Hematopoietic multipotent progenitor cell treated with erythropoietin and hydrocortisone succinate and interleukin-3 and kit ligand, for 15 days (in vitro differentiated cells): ENCODE data around the gene TUB.

ENCODE experiments used
- DNase-seq: peaks from one replicate; pipeline ENCODE4 v3.0.0-alpha.2; 2015; ENCODE audit warnings: low spot score

The TUB gene

DNA sequence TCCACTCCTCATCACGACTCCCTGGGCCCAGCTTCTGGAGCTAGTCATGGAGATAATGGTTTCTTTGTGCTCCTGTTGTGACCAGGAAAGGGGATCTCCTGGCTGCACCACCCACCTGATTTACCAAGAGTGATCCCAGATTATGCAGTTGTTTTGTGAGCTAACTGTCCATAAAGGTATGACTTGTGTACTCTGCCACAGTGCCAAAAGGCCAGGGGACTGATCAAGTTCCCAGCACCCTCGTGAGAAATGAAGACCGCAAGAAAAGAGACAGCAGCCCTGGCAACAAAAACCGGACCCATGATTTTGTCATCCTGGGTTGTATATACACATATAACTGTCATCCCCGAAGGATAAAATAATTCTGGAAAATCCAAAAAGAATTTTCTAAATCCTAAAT, 26.6 kb downstream of the TUB start:
- DNase-seq: no peak

- no peak for DNase-seq
These were observed 27.4 kb downstream of the TUB start for GRCh38 chr11:8108421-8108820.

GRCh38 chr11:8109675-8110074, 28.7 kb downstream of the TUB start:
- no peak for DNase-seq

GRCh38 chr11:8110396-8110795, 29.4 kb downstream of the TUB start:
- DNase-seq: no peak

GRCh38 chr11:8111636-8112035, 30.6 kb downstream of the TUB start:
- no peak for DNase-seq

DNA sequence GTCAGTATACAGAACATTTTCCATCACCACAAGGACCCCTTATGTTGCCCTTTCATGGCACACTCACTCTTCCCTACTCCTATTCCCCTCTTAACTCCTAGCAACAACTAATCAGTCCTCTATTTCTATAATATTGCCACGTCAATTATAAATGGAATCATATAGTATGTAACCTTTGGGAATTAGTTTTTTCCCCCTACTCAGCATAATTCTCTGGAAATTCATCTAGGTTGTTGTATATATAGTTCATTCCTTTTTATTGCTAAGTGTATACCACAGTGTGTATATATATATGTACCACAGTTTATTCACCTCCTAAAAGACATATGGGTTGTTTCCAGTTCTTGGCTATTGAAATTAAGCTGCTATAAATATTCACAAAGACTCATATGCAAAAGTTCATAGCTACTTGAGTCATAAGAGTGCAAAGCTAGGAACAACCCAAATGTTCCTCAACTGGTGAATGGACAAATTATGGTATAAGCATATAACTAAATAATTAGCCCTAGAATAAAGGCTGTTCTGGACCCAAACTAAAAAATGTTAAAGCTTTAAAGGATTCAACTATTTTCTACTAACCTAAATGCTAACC, 41.3 kb downstream of the TUB start:
- no peak for DNase-seq

DNA sequence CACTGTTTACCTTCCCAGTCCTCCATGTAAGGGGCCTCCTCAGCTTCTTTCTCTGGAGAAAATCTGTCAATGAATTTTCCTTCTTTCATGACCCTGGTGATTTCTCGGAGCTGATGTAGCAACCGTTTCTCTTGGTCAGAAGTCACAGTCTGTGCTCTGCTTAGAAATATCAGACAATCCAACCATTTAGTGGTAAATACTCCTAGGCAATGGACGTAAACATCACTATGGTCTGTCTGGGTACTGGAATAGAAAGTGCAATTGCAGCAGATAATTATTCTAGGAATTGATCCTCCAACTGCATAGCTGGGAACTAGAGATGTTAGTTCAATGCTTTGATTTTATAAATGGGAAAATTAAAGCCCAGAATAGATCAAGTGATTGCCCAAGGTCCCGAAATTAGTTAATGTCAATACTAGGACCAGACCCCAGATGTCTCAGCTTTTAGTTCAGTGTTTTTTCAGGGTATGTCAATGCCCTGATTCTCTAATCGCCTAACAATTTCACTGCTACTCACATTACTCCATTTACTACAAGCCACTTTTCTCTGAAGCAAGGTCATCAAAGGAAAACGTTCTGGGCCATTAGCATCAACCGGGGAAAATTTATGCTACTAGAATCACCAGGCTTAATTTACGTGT, 45.8 kb downstream of the TUB start:
- no peak for DNase-seq

GRCh38 chr11:8127447-8127846, 46.4 kb downstream of the TUB start:
- DNase-seq: no peak

GRCh38 chr11:8138526-8138925, 57.5 kb downstream of the TUB start:
- DNase-seq: no peak

GRCh38 chr11:8149726-8150125, 68.7 kb downstream of the TUB start:
- DNase-seq: no peak
